PC-3 (cell line): Measurements from ENCODE around the gene UBASH3B. TPM values are rescaled to one million over a fixed set of nuclear protein-coding genes. Genes with fewer than 3 reads are reported as not detected.

Source experiments
- ATAC-seq: fragments of 200-7000 bp; cut with Tn5 transposase; 2 replicates; pipeline ENCODE4 v1.9.1; 2020; ENCODE audit warnings: mild to moderate bottlenecking, moderate library complexity
- BruUV-seq: library from RNA; stranded (reverse); fragments of 400-500 nt; replicated peaks from 2 replicates; lab custom pipeline; 2021; lab: Mats Ljungman, UMichigan
- CTCF ChIA-PET: fragments of 300-600 bp; sonication (Branson Sonifier 250); formaldehyde crosslinking; loops from one replicate; lab custom pipeline; 2022; ENCODE audit warnings: antibody characterized with exemption; lab: Charles Lee
- POLR2A ChIA-PET: fragments of 300-600 bp; sonication (Branson Sonifier 250); formaldehyde crosslinking; loops from one replicate; lab custom pipeline; 2022; ENCODE audit warnings: antibody characterized with exemption; ENCODE audit not compliant: unreplicated experiment; lab: Charles Lee
- DNase-seq: peaks from one replicate; pipeline ENCODE4 v3.0.0-alpha.2; 2015
- H2AFZ ChIP-seq: fragments of 300-600 bp; sonication (generic); 2 replicates; pipeline ENCODE4 v1.6.0; 2016; ENCODE audit warnings: antibody characterized with exemption, low read length
- H3F3A ChIP-seq: fragments of 300-600 bp; sonication (generic); one replicate; pipeline ENCODE4 v1.6.0; 2017; ENCODE audit warnings: antibody characterized with exemption, low read length, control low read depth, mild to moderate bottlenecking; ENCODE audit not compliant: unreplicated experiment
- H3K27ac ChIP-seq: fragments of 300-600 bp; sonication (generic); 2 replicates; pipeline ENCODE4 v1.5.1; 2016; ENCODE audit warnings: mild to moderate bottlenecking, low read length
- H3K27me3 ChIP-seq: fragments of 300-600 bp; sonication (generic); 2 replicates; pipeline ENCODE4 v1.6.1; 2016; ENCODE audit warnings: low read length, mixed read lengths
- H3K36me3 ChIP-seq: fragments of 300-600 bp; sonication (generic); 2 replicates; pipeline ENCODE4 v1.6.1; 2016; ENCODE audit warnings: low read depth, mixed run types, low read length, mixed read lengths
- H3K4me1 ChIP-seq: fragments of 300-600 bp; sonication (generic); 2 replicates; pipeline ENCODE4 v1.5.1; 2016; ENCODE audit warnings: low read length; ENCODE audit not compliant: insufficient read depth
- H3K4me2 ChIP-seq: fragments of 300-600 bp; sonication (generic); 2 replicates; pipeline ENCODE4 v1.6.0; 2016; ENCODE audit warnings: low read length
- H3K4me3 ChIP-seq: fragments of 300-600 bp; sonication (generic); 2 replicates; pipeline ENCODE4 v1.5.1; 2016; ENCODE audit warnings: mild to moderate bottlenecking, low read length, mixed read lengths
- H3K79me2 ChIP-seq: fragments of 300-600 bp; sonication (generic); 2 replicates; pipeline ENCODE4 v1.6.1; 2017; ENCODE audit warnings: low read length, mixed read lengths
- H3K9ac ChIP-seq: fragments of 300-600 bp; sonication (generic); 2 replicates; pipeline ENCODE4 v1.6.0; 2016; ENCODE audit warnings: mild to moderate bottlenecking, low read length
- H3K9me2 ChIP-seq: fragments of 300-600 bp; sonication (generic); replicated peaks from 2 replicates; pipeline ENCODE4 v1.6.1; 2016; ENCODE audit warnings: mixed run types, low read length, mixed read lengths
- H3K9me3 ChIP-seq: fragments of 300-600 bp; sonication (generic); 2 replicates; pipeline ENCODE4 v1.6.1; 2016; ENCODE audit warnings: low read length, mixed read lengths
- H4K20me1 ChIP-seq: fragments of 300-600 bp; sonication (generic); 2 replicates; pipeline ENCODE4 v1.6.1; 2016; ENCODE audit warnings: low read length, mixed read lengths
- EZH2 ChIP-seq: fragments of 300-600 bp; sonication (generic); IDR thresholded peaks from one replicate; pipeline ENCODE4 v1.6.1; 2017; ENCODE audit warnings: antibody characterized with exemption, mild to moderate bottlenecking, low read length; ENCODE audit not compliant: unreplicated experiment
- EZH2phosphoT487 ChIP-seq: fragments of 300-600 bp; sonication (generic); IDR thresholded peaks from 2 replicates; pipeline ENCODE4 v1.6.1; 2018; ENCODE audit warnings: mild to moderate bottlenecking, antibody characterized with exemption, low read length, borderline replicate concordance
- intact Hi-C: fragments of 100-400 bp; cut with micrococcal nuclease; formaldehyde crosslinking; loops from 2 replicates; pipeline ENCODE4 v1.9.0; 2023
- total RNA-seq: library from RNA; depleted of rRNA; stranded (reverse); fragments of >200 nt; gene quantifications from 2 replicates; pipeline ENCODE4 v1.2.3, GENCODE V29; 2014
- TF ChIP-seq, protein P1 (sequence below): fragments of 300-600 bp; sonication (generic); conservative IDR thresholded peaks from 2 replicates; pipeline ENCODE4 v1.5.1; 2017; ENCODE audit warnings: antibody characterized with exemption, low read depth, mild to moderate bottlenecking, low read length

The UBASH3B gene
- total RNA-seq, 1 experiment from 2014 or later = 178 TPM

DNA sequence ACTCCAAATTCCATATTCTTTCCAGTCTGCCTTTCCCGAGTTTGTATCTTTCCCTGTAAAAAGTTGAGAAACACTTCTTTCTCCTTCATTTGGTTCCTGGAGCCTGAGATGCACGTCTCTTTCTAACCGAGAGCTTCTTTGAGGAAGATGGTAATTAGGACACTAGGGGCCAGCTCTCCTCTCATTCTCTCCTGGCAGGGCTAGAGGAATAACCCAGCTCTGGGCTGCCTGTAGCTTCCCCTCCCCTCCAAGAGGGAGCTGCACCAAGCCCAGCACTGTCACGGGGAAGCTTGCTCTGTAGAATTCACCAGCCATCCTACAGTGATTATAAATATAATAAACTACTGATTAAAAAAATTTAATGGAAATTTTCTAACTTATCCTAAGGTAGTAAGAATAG is 26.9 kb downstream of the UBASH3B start:
- peaks cover 3% of the 10 kb centered on the region; the same call in 1 of the 2 replicates for H4K20me1 ChIP-seq
- POLR2A ChIA-PET = no interaction called here
- no peak overlapping the region for H3K9ac ChIP-seq
- intact Hi-C loops = no loop called here
- no TSS peak for BruUV-seq
- no peaks in the 10 kb centered on the region for H3K9me2 ChIP-seq
- H3K79me2 ChIP-seq = peaks cover 77% of the 10 kb centered on the region
- ATAC-seq (no peak), DNase-seq (no peak)
- H3F3A ChIP-seq = no peaks in the 10 kb centered on the region
- CTCF ChIA-PET = interaction anchor here (0.6 kb wide), 1 partner anchor 29 kb away, joined by 4 read pairs; no protein-coding TSS in a partner anchor
- H3K4me3 ChIP-seq = no peak overlapping the region
- no peak overlapping the region for H3K27ac ChIP-seq
- H2AFZ ChIP-seq = no peak overlapping the region
- TF ChIP-seq EZH2 (no peak), EZH2phosphoT487 (no peak)
- TF ChIP-seq, protein P1, sequence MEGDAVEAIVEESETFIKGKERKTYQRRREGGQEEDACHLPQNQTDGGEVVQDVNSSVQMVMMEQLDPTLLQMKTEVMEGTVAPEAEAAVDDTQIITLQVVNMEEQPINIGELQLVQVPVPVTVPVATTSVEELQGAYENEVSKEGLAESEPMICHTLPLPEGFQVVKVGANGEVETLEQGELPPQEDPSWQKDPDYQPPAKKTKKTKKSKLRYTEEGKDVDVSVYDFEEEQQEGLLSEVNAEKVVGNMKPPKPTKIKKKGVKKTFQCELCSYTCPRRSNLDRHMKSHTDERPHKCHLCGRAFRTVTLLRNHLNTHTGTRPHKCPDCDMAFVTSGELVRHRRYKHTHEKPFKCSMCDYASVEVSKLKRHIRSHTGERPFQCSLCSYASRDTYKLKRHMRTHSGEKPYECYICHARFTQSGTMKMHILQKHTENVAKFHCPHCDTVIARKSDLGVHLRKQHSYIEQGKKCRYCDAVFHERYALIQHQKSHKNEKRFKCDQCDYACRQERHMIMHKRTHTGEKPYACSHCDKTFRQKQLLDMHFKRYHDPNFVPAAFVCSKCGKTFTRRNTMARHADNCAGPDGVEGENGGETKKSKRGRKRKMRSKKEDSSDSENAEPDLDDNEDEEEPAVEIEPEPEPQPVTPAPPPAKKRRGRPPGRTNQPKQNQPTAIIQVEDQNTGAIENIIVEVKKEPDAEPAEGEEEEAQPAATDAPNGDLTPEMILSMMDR = no peak
- no peaks in the 10 kb centered on the region for H3K36me3 ChIP-seq
- H3K4me2 ChIP-seq = no peak overlapping the region
- H3K9me3 ChIP-seq = no peaks in the 10 kb centered on the region
- no peaks in the 10 kb centered on the region; the same call in 1 of the 2 replicates for H3K4me1 ChIP-seq
- H3K27me3 ChIP-seq = no peaks in the 10 kb centered on the region

- CTCF ChIA-PET = no interaction called here
- no peaks in the 10 kb centered on the region for H3K9me3 ChIP-seq
- intact Hi-C loops = no loop called here
- POLR2A ChIA-PET = interaction anchor here (0.6 to 0.7 kb wide), 2 partner anchors 28 to 31 kb away, joined by 3 read pairs; no protein-coding TSS in a partner anchor
- ATAC-seq (no peak), DNase-seq (no peak)
- no peaks in the 10 kb centered on the region for H3K9me2 ChIP-seq
- no peaks in the 10 kb centered on the region; the same call in 1 of the 2 replicates for H4K20me1 ChIP-seq
- H3K27me3 ChIP-seq = no peaks in the 10 kb centered on the region
- H3K4me3 ChIP-seq = no peak overlapping the region
- no peak overlapping the region for H3K27ac ChIP-seq
- peaks cover 67% of the 10 kb centered on the region for H3K79me2 ChIP-seq
- no TSS peak for BruUV-seq
- H2AFZ ChIP-seq = no peak overlapping the region
- H3K36me3 ChIP-seq = no peaks in the 10 kb centered on the region
- H3K4me2 ChIP-seq = no peak overlapping the region
- H3F3A ChIP-seq = no peaks in the 10 kb centered on the region
- H3K4me1 ChIP-seq = no peaks in the 10 kb centered on the region; the same call in 1 of the 2 replicates
- no peak overlapping the region for H3K9ac ChIP-seq
- TF ChIP-seq, protein P1 = no peak
- TF ChIP-seq EZH2phosphoT487 (no peak), EZH2 (no peak)
Observed at GRCh38 chr11:122685041-122685440, 29.5 kb downstream of the UBASH3B start.

DNA sequence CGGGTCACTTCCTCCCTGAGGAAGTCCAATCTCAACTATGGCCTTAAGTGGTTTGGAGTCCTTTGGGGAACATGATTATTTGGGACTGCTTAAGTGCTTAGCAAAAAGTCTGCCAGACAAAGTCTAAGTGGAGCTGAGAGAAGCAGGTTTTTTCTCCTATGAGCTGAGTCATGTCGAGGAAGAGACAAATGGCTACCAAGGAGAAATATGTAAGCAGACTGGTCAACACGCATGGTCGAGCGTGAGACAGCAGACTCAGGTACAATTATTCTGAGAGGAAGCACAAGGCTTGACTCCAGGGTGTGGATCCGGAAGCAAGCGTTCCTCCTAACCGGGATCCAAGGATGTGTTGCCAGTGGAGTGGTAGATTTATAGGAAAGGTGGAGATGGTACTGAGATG is 30.6 kb downstream of the UBASH3B start:
- POLR2A ChIA-PET = interaction anchor here (0.6 kb wide), 1 partner anchor 11 kb away, joined by 4 read pairs; no protein-coding TSS in a partner anchor
- no peak overlapping the region for H3K9ac ChIP-seq
- CTCF ChIA-PET = no interaction called here

More for the DNA sequence above, 30.6 kb downstream of the UBASH3B start:
- Histone ChIP-seq H3K4me2 (no peak overlapping the region), H3K9me2 (no peaks in the 10 kb centered on the region), H4K20me1 (no peaks in the 10 kb centered on the region; the same call in 1 of the 2 replicates), H3K27ac (no peak overlapping the region), H3K4me3 (no peak overlapping the region), H3K4me1 (no peaks in the 10 kb centered on the region; the same call in 1 of the 2 replicates), H3K27me3 (no peaks in the 10 kb centered on the region), H3K36me3 (no peaks in the 10 kb centered on the region), H2AFZ (no peak overlapping the region), H3K9me3 (no peaks in the 10 kb centered on the region), H3K79me2 (peaks cover 69% of the 10 kb centered on the region), H3F3A (no peaks in the 10 kb centered on the region)
- TF ChIP-seq, protein P1 = no peak
- TF ChIP-seq EZH2 = no peak
- TF ChIP-seq EZH2phosphoT487 = no peak
- BruUV-seq = no TSS peak
- DNase-seq (no peak), ATAC-seq (no peak)
- intact Hi-C loops = no loop called here
